GM18505 (cell line): ENCODE results near the gene SNX18.
A peak's percentile ranks its signal among the peaks of the same experiment; 100 is the strongest.

Experiments
- ATAC-seq: cut with Tn5 transposase; IDR thresholded peaks from one replicate; pipeline ENCODE4 v1.9.1; 2021; ENCODE audit not compliant: unreplicated experiment
- POLR2A ChIP-seq: IDR thresholded peaks from 4 replicates; pipeline ENCODE4 v1.6.1; 2011; ENCODE audit warnings: borderline replicate concordance; ENCODE audit not compliant: insufficient read depth, insufficient read length; ENCODE audit errors: extremely low read depth

SNX18 gene

DNA sequence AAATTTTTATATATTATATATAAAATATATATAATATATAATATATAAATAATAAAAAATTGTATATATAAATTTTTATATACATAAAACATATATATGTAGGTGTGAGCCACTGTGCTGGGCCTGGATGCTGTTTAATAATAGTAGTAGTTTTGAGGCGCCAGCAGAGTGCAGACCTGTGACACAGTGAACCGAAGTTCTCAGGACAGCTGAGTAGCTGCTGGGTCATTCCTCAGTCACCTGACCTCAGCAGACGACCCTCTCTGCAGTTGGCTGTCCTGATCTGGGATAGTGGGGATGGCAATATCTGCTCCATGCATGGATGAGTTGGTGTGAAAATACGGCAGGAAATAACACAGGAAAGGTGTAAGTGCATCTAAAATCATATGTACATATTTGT, 3.3 kb upstream of the SNX18 start:
- no peak for ATAC-seq
- no peak for TF ChIP-seq POLR2A

GRCh38 chr5:54514841-54515432, 2.6 kb upstream of the SNX18 start:
- no peak for TF ChIP-seq POLR2A
- ATAC-seq, result no peak

DNA sequence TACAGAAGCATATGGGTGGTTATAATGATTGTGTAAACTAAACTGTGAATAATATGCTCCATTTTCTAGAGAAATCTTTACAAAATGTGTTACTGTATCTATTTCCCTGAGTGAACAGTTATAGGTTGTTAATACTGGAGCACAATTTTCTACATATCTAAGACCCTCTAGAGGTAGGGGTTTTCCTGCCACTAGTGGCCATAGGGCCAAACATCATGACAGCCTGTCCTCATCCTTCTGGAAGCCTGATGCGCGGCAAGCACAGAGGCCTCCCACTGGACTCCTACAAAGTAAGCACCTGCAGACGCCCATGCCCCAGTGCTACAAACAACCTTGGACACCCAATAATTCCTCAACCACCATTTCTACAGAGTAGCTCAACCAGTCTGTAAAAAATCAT, 1.9 kb upstream of the SNX18 start:
- TF ChIP-seq POLR2A, result no peak
- no peak for ATAC-seq

DNA sequence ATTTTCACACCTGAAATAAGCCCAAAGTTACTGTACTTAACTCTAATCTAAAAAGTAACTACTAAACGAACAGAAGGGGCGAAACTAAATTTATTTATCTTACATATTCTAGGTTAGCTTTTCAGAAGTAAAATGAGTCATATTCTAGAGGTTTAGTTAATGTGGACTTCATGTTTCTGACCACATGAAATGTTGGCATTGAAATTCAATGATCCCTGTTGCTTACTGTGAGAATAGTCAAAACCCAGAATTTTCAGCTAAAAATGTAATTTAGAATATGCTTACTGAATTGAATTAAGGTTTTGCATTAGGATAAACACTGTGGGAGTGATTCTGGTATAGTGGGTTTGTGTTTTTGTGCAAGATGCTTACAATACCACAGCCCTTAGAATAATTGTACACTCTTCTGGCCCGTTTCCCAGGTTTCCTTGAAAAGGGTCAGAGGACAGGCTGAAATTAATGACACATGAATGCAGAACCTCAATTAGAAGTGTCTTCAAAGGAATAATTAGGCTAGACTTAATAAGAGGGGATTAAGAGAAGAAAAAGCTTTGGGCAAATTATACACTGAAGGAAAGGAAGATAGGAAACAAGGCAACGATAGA, 1.4 kb upstream of the SNX18 start:
- ATAC-seq, result no peak
- TF ChIP-seq POLR2A, result no peak

DNA sequence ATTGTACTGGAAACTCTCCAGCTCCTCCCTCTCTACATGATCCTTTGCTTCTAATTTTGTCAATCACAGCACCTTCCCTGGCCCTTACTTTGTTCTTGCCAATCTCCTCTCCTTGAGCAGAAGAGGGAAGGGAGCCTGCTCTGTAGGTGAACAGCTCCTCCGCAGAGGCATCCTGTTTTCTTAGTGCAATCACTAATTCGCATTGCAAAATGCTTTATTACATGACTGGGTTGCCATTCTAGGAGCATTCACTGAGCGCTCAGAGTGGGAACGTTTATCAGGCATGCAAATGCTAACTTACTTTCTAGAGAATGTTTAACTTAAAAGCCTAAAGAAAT, 416 bp upstream of the SNX18 start:
- no peak for TF ChIP-seq POLR2A
- ATAC-seq, result no peak

GRCh38 chr5:54518146-54518817, 723 bp downstream of the SNX18 start:
- peak; percentile 32 for ATAC-seq

DNA sequence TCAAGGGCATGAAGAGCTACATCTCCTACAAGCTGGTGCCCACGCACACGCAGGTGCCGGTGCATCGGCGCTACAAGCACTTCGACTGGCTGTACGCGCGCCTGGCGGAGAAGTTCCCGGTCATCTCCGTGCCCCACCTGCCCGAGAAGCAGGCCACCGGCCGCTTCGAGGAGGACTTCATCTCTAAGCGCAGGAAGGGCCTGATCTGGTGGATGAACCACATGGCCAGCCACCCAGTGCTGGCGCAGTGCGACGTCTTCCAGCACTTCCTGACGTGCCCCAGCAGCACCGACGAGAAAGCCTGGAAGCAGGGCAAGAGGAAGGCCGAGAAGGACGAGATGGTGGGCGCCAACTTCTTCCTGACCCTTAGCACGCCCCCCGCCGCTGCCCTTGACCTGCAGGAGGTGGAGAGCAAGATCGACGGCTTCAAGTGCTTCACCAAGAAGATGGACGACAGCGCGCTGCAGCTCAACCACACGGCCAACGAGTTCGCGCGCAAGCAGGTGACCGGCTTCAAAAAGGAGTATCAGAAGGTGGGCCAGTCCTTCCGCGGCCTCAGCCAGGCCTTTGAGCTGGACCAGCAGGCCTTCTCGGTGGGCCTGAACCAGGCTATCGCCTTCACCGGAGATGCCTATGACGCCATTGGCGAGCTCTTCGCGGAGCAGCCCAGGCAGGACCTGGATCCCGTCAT, 1.4 kb downstream of the SNX18 start:
- no peak for ATAC-seq
- TF ChIP-seq POLR2A, result no peak

More at GRCh38 chr5:54518146-54518817, 723 bp downstream of the SNX18 start:
- TF ChIP-seq POLR2A, result no peak

- no peak for TF ChIP-seq POLR2A
- ATAC-seq, result no peak
Observed at GRCh38 chr5:54519509-54519876, 1.9 kb downstream of the SNX18 start.

GRCh38 chr5:54520438-54520846, 2.9 kb downstream of the SNX18 start:
- ATAC-seq, result no peak

GRCh38 chr5:54520940-54521339, 3.4 kb downstream of the SNX18 start:
- no peak for TF ChIP-seq POLR2A
- ATAC-seq, result no peak

More at GRCh38 chr5:54520438-54520846, 2.9 kb downstream of the SNX18 start:
- no peak for TF ChIP-seq POLR2A

DNA sequence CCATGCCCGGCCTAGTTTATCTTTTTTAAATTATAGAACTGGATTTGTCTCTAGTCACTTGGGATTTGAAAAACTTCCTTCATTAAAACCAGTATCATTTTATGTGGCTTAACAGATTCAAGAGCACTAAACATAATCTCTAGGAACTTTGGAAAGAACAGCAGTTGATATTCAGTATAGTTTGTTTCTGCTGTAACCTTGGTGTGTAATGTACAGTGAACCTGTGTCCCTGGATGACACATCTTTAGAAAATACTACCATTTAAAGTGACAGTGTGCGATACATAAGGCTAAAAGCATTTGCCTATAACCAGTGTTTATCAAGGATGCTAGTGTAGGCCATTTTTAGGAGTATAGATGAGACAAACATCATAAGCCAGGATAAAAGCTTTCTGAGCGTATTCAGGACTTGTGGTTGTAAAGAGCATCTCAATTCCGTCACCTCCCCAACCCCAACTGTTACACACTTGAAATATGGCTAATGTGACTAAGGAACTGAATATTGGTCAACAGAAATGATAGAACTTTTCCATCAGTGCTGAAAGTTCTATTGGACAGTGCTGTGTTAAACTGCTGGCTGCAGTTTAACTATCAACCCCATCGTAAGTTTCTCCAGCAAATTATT, 4.4 kb downstream of the SNX18 start:
- no peak for ATAC-seq
- no peak for TF ChIP-seq POLR2A

DNA sequence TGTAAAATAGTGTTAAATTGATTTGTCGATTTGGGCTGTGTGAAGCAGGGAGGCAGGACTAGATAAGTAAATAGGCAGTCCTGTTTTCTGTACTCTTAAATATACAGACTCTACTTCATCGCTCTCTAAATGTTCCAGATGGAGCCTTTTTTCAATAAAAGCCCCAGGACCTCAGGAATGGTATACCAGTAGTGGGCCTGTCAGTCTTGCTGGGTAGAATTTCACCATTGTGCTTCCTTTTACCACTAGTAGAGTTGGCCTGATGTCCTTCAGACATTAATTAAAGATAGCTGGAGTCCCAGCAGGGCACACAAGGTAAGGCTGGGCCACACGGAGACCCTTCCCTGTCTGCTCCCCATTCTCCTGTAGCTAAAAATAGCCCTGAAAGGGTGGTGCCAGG, 6.0 kb downstream of the SNX18 start:
- no peak for TF ChIP-seq POLR2A
- no peak for ATAC-seq

DNA sequence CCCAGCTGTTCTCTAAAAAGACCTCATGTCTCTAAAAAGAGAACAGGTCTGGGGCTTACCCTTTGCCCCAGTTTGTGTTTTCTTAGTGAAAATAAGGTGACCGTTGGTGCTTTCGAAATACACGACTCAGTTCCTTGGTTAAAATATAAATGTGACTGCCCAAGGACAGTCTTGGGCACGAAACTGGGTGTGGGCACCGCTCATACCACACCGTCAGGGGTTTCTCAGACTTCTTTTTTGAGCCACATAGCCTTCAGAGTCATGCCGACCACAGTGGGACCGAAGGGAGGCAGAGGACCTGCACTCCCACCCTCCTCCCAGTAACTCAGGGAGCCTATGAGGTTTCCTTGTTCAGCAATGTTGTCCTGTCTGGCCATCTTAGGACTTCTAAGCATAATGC, 6.5 kb downstream of the SNX18 start:
- no peak for ATAC-seq
- TF ChIP-seq POLR2A, result no peak
